GM19455 (cell line): ENCODE results near the gene RTTN.
A peak's percentile ranks its signal among the peaks of the same experiment; 100 is the strongest.
"Not testable (repeated sequence)": the region's sequence is repeated elsewhere in the genome, so short reads cannot be mapped to it uniquely, and the experiment has no call there.

Experiments used
- ATAC-seq: cut with Tn5 transposase; IDR thresholded peaks from one replicate; pipeline ENCODE4 v1.9.1; 2021; ENCODE audit not compliant: unreplicated experiment

The RTTN gene

DNA sequence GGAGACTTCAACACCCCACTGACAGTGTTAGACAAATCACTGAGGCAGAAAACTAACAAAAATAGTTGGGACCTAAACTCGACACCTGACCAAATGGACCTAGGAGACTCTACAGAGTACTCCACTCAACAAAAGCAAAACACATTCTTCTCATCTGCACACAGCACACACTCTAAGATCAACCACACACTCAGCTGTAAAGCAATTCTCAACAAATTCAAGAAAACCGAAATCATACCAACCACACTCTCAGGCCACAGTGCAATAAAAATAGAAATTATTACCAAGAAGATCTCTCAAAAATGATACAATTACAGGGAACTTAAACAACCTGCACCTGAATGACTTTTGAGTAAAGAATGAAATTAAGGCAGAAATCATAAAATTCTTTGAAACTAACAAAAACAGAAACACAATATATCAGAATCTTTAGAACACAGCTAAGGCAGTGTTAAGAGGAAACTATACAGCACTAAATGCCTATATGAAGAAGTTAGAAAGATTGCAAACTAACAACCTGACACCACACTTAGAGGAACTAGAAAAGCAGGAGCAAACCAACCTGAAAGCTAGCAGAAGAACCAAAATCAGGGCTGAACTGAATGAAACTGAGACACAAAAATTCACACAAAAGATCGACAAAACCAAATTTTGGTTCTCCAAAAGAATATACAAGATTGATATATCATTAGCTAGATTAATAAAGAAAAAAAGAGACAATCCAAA is 46.3 kb downstream of the RTTN start:
- ATAC-seq: peak; percentile 94

DNA sequence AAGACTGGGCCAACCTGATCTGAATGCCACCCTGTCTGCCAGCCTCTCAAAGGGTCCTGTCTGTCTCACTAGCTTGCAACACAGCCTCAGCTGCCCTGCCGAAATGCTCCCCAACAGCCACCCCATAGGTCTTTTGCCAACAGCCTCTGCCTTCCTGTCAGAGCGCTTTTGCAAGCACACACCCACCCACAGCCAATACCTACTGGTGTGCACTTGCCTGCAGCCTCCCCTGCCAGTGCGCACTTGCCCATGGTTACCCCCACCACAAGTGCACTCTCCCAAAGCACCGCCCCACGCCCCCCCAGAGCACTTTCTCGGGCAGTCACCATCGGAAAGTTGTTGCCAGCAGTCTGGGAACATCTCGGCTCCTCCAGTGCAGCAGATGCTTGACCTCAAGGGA is 48.6 kb downstream of the RTTN start:
- ATAC-seq: no peak

DNA sequence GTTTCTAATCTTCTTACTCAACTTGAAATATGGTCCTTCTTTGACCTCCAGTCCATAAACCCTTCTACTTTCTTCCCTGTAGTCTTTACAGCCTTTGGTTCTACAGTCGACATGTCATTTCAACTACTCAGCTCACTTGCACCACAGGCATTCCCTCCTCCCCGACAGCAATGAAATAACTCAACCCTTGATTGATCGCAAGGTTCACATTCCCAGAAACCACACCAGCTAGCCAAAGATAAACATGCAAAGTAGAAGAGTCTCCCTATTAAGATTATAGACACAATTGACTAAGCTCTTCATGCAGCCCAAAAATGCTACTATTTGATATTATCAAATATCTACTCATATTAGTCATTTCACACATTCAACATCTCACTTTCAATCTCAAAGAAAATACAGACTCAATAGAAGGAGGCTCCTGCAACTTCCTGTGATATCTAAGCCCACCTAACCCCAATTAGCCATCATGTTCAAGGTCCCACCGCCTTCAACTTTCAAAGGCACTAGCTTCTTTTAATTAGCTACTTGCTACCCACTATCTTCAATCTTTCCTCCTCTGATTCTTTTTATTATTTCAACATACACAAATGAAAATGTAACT is 50.8 kb downstream of the RTTN start:
- ATAC-seq: no peak

DNA sequence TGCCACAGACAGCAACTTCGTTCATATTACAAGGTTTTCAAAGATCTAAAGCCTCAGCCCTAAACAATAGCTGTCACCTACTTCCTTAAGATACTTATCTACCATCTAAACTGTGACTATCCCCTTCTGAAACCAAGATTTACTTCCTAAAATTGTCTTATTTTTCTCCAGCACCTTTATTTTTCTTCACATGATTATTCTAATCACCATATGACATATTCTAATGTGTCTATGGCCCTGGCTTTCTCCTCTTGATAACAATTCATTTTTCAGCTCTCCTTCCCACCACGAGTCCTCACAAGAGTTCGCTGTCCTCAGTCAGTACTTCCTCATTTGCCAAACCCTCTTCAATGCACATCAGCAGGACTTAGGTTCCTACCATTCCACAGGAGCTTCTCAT is 53.9 kb downstream of the RTTN start:
- no peak for ATAC-seq

DNA sequence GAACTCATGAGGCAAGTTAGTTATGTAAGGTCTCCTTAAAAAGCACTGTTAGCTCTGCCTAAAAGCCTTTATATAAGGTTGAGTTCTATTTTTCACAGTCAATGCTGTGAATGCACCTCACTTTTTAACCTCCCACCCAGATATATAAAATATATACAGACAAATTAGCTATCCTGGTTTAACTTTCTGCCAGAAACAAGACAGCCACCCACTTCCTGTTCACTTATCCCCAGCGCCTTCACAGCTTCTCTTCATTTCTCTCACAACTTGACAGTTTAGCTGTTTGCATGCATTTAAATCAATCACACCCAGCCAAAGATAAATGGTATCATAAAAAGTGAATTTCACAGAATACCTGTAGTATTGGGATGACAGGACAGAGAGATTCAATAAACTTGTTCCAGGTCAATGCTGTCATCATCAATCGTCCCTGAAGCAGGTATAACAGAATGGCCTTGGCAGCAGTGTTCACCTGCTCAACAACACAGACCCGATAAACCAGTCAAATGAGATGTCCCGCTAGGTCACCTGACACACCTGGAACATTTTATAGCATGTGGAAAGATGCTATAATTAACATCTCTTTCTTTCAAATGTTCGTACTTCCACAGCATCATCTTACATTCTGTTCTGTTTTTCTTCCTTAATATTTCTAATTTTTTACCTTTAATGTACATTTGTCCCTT is 55.7 kb downstream of the RTTN start:
- ATAC-seq: no peak

DNA sequence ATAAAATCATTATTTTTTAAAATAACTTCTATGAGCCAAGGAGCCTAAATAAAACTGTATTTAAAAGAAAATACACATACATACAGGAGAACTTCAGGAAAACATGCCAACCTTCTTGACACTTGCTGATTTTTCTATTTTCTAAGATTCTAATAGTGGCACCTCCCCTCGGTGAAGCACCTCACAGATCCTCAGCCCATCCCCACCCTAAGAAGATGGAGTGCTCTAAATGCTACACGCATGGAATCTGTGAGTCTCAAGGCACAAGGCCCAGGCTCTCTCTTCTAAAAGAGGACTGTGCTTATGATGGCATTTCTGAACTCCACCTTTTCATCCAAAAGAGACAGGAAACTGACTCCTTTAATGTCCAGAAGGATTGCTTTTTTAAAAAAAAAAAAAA is 56.3 kb downstream of the RTTN start:
- no peak for ATAC-seq

DNA sequence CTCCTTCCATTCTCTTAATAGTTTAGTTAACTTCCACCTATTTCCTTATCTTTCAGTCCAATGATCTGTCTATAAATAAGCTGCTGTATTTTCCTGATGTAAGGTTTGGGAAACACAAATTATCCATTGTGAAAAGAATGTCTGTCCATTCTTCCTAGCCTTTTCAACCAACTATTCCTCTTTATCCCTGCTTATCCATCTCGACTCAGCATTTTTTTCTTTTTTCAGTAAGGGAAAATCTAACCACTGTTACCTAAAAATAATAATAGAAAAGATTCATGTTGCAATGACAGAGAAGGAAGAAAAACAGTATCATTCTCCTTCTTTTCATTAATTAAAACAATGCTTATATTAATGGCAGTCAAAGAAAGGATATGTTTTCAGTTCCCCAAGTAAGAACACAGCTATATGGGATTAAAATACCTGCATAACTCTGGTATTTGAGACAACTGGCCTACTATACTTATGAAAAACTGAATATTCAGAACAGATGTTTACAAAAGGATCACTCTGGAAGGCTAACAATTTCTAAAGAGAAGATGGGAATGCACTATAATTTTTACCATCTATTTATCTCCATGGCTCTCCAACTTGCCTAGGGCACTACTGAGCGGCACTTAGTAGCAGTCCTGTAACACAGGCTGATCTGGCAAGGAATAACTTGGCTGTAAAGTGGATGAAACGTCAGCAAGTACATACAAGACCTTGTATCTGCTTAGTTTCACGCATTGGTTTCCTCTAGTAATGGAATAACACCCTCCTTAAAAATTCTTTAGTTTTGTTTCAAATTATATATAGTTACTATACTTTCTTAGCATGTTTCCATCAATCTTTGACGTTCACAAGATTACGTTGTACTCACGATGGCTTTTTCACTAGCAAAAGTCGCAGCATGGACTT is 57.2 kb downstream of the RTTN start:
- ATAC-seq: no peak

DNA sequence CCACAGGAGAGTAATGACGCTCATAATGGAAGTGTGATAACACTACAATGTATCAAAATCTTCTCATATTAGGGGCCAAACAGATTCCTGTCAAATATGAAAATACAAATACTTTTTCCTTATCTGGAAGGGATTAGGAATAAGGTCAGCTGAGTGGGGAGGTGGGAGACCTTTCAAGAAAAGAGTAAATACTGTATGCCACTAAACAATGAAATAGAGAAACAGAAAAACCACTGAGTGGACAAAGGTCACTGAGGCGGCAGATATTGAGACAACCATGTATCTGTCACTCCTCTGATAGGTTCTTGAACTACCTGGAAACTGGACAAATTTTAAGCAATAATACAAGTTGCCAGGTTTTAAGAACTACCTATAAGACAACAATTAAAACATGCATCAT is 59.3 kb downstream of the RTTN start:
- ATAC-seq: no peak

DNA sequence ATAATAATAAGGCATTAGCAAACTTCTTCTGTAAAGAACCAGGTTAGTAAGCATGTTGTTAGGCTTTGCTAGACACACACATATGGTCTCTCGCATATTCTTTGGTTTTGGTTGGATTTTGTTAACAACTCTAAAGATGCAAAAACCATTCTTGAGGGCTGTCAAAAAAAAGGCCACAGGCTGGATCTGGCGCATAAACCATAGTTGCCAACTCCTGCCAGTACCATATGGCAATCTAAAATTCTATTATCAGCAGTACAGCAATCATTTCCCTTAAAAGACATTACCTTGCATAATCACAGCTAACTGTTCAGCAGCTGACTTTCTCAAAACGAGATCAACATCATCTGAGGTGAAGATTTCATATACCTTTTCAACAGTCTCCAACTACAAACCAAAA is 63.5 kb downstream of the RTTN start:
- no peak for ATAC-seq

DNA sequence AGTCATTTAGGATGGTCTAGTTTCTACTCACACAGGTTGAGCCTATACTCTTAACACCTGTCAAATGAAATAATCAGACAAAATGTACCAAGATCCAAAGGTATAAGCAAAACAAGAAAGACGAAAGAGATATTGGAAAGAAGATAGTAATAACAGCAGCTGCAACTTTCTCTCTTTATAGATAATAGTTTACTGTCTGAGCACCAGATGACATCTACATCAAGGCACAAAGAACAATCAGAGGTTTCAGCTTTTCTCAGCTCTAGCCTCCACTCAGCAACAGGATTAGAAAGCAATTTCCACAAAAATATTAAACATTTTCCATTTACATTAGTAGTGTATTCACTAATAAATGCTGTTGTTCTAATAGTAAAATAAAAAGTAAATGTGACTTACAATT is 66.3 kb downstream of the RTTN start:
- ATAC-seq: no peak

DNA sequence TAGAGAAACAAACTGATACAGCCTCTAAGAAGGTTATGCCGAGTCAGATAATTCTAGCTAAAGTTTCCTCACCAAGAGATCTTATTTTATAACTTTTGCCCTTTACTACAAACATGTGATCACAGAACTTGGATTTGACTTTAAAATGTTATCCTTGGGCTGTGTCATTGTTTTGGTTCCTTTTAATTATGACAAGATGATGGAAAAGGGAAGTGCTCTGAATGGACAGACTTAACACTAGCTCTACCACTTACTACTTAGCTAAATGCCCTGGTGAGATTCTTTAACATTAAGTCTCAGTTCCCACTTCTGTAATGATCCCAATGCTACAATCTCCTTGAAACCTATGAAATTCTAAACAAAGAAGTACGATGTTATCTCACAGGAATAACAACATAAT is 69.9 kb downstream of the RTTN start:
- no peak for ATAC-seq

DNA sequence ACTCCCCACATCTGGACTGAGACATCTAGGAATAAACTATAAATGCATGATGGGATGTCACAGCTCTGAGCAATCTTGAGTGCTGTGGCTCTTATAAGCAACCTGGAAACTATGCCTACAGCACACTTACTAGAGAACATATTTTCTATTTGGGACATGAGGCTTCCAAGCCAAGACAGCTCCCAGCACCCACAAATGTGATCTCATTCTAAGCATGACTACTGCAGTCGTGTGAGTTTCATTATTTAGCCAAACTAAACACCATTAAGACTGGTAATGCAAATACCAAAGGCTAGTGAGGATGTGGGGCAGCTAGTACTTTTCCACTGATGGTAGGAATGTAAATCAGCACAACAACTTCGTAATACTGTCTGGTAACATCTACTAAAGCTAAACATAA is 72.5 kb downstream of the RTTN start:
- no peak for ATAC-seq

DNA sequence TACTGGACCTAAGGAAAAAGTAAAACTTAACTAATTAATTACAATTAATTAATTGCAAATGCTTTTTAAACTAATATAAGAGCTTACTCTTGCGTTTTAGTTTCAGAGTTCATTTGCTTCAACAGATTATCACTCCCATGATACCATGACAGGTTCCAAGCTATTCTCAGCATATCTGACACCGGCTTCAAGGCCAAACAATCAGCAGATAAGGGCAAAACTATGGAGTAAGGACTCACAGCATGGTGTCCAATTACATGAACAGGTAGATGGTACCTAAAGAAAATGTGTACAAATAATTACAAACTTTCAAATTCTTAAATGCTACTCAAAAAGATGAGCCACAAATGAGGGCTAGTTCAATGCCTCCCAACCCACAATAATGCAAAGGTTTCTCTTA is 77.2 kb downstream of the RTTN start:
- no peak for ATAC-seq

DNA sequence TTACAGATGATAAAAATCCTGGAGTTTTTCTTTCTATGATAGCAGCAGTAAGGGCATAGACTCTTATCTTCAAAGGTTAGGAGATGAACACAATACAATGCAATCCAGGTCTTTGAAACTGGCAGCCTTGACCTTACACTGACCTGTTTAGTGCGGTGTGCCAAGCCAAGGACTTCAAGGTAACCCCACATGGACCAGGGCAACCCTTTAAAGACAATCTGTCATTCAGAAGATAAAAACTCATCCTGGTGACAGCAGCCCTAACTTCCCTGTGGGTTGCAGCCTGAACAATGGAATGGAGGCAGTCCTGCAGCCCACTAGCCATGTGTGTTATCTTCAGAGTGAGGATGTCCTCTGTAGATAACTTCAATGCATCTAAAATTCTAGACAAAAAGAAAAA is 78.1 kb downstream of the RTTN start:
- no peak for ATAC-seq

DNA sequence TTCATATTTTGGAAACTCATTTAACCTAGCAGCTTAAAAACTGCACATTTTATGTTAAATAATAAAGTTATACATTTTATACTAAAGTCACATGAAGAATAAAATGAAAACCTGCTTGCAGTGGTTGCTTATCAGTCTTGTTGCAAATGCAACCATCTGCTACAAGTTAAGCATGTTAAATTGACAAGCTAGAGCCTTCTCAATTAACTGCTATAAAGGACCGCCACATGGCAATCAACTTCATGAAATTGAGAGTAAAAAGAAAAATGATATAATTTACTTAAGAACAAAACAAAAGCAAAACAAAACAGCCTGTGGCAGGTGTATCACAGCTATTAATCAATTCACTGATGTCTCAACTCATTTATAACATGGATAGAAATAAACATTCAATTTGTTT is 78.7 kb downstream of the RTTN start:
- no peak for ATAC-seq

DNA sequence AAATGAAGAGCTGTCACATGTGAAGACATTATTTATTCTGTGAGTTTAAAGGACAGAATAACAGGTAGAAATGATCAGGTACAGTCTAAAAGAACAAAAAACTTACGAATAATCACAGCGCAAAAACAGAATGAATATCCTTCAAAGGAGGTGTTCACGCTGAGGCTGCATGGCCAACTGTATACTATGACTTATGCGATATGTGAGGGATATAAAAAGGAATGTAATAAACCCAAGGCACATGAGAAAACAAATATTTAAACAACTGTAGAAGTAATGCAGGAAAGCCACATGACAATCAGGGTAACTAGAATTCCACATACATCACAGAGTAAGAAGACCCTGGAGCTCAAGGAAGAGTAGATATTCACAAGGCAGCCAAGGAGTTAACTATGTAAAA is 81.3 kb downstream of the RTTN start:
- no peak for ATAC-seq

DNA sequence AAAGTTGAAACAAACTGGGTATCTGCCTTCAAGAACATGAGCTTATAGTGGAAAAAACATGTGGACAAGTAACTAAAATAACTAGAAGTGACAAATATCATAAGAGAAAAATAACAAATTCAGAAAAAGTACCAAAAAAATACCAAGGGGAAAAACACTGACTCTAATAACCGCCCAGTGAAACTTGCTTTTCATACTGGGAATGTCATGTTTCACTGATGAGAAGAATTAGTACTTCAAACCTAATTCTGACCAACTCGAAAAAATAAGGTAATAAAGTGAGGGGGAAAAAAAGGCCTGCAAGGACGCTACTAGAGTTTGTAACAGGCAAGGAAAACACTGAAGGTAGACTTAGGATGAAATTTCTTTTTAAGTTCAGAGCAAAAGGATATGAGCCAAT is 83.6 kb downstream of the RTTN start:
- ATAC-seq: no peak

DNA sequence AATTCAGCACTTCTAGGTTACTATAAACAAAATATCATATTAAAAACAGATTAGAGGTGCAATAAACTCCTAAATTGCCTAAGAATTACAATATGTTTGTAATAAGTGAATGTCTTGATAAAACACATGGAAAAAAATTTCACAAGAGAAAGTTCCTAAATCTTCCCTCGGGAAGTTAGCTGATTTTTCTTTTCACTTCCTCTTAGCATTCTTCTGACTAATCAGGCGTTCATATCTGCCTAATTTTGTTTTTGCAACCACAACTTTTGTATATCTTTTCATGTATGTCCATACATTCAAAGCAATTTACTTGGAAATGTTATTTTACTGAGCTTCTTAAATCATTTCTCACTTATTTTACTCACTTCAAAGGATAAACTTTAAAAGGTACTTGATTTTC is 88.5 kb downstream of the RTTN start:
- no peak for ATAC-seq

DNA sequence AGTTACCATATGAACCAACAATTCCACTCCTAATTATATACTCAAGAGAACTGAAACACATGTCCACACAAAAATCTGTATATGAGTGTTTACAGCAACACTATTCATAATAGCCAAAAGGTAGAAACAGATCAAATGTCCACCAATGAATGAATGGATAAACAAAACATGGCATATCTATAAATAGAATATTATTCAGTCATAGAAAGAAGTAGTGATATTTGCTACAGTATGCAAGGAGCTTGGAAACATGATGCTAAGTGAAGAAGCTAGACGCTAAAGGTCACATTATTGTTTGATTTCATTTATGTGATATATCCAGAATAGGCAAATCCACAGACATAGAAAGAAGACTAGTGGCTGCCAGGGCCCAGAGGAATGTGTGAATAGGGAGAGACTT is 92.0 kb downstream of the RTTN start:
- ATAC-seq: no peak

DNA sequence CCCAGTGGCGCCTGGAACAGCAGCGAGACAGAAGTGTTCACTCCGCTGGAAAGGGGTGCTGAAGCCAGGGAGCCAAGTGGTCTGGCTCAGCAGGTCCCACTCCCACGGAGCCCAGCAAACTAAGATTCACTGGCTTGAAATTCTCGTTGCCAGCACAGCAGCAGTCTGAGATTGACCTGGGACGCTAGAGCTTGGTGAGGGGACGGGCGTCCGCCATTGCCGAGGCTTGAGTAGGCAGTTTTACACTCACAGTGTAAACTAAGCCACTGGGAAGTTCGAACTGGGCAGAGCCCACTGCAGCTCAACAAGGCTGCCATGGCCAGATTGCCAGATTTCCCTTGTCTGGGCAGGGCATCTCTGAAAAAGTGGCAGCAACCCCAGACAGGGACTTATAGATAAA is 94.8 kb downstream of the RTTN start:
- ATAC-seq: no peak

DNA sequence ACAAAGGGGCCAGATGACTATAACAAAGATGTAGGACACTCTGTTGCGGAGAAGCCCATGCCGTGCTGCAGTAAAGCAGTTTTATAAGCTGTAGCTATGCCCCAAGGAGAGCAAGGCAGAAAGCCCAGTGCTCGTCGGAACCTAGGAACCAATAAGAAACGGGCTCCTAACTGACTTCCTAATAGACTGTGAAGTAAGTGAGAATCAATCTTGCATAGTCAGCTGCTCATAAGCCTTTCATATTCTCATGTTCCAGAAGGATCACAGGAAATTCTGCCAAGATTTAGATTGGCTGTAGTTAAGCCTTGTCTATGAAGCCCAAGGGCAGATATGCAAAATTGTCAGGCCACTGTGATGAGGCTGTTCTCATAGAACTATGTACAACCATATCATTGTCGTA is 98.4 kb downstream of the RTTN start:
- no peak for ATAC-seq

DNA sequence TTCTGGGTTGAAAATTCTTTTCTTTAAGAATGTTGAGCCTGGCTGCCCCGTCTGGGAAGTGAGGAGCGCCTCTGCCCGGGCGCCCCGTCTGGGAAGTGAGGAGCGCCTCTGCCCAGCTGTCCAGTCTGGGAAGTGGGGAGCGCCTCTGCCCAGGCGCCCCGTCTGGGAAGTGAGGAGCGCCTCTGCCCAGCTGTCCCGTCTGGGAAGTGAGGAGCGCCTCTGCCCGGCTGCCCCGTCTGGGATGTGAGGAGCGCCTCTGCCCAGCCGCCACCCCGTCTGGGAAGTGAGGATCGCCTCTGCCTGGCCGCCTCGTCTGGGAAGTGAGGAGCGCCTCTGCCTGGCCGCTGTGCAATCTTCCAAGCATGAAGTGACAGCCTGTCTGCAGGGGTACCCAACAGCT is 102.6 kb downstream of the RTTN start:
- not testable (repeated sequence) for ATAC-seq
